Stimulated activated CD4-positive, alpha-beta T cell treated with anti-CD3 and anti-CD28 coated beads, Interleukin-15, amount 100 ng/mL, for 48 hours (primary cell): ENCODE data around the gene TPD52L1.
"Not testable (repeated sequence)": the region's sequence is repeated elsewhere in the genome, so short reads cannot be mapped to it uniquely, and the experiment has no call there.

ENCODE experiments used
- DNase-seq, 2 donors: peaks; one replicate each; pipeline ENCODE4 v3.0.0-alpha.2; 2020; ENCODE audit warnings: low read depth in 2 of 2

The TPD52L1 gene

DNA sequence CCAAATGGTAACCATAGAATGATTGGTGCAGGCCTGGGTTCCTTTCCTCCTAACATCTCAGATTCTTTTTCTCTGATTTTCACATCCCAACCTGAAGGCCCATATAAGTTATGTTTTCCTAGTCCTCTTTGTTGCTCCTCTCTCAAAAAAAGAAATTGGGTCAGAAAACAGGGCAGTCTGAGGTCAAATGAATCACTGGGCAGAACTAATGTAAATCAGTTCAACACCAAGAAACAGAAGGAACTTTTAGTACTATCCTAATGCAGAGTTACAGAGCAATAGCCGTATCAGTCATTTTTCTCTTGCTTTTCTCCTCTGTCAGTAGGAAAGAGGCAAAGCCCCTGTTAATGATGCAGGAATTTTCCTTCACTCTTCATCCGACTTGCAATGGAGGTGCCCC lies 11.0 kb upstream of the TPD52L1 start:
- DNase-seq: no peak

GRCh38 chr6:125144822-125145221 lies 8.8 kb upstream of the TPD52L1 start:
- DNase-seq: no peak

DNA sequence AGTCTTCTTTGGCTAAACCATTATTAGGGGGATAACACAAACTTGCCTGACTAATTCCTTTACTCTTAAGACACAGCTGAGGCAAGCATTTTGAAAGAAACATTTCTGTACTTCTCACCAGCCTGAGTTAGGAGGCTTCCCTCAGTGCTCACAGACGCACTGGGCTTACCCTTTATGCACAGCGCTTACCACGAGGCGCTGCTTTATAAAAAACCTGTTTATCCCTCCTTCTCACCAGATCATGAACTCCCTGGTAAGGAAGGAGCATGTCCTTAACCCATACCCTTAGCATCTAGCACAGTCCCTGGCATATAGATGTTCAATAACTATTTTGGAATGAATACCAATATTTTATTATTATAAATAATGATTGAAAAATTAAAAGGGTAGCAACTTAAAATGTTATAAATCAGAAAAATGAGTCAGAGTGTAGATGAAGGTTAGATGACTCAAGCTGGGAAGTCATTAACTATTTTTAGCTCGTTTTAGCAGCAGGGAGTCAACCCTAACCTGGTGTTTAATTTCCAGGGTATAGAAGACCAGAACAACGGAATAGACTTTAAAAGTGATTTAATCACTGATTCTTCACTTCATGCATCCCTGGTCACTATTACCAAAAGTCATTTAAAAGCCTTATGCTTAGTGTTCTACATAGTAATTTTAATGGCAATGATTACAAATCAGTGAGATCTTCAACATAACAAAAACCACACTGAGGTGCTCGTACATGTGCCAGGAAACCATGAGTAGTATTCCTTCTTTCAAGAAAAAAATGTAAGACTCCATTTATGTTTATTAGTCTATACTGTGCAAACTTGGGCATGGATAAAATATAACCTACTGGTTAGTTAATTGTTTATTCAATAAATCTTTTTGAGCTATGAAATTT lies 4.1 kb upstream of the TPD52L1 start:
- no peak for DNase-seq

GRCh38 chr6:125151700-125152099 lies 1.9 kb upstream of the TPD52L1 start:
- no peak for DNase-seq

DNA sequence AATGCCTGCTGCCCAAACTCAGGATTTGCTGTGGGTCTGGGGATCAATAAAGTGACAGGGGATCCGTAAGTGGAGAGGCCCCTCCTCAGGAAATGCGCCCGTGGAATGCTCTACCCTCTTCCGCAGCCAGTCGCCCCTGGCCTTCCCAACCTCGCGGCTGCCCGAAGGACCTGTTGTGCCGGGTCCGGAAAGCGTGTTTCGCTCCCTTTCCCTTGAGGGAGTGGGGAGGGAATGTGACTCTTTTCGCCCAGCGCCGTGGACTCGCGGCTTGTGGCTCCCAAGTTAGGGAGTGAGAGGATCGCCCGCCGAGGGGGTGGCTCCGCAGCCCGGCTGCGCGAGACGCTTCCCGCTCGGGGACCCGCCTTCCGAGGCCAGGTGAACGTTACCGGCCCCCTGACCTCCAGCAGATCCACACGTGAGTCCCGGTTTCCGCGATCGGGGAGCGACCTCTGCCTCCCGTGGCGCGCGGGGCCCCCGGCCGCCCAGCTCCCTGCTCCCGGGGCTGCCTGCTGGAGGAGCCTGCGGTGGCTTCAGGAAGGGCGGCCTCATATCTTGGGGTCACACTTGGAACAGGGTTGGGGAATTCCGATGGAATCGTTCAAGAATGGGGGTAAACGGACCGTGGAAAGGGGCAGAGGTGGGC lies 666 bp downstream of the TPD52L1 start:
- no peak for DNase-seq

GRCh38 chr6:125154761-125155135 lies 1.2 kb downstream of the TPD52L1 start:
- no peak for DNase-seq

DNA sequence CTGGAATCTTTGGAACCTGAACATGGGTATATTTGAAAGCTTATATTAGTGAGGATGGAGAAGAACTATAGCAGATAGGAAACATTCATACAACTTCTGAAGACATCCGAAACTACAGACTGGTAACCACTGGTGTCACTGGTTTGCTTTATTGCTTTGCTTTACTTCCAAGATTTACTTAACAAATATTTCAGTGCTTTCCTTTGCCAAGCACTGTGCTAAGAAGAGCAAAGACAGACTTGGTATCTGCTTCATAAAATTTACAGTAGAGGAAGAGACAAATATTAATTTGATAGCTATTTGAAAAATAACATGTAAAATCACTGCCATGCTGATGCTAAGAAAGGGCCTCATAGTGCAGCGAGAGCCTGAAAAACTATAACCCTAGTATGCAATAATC lies 1.8 kb downstream of the TPD52L1 start:
- DNase-seq: no peak

- DNase-seq: no peak
Observed at GRCh38 chr6:125156496-125156895, 2.9 kb downstream of the TPD52L1 start.

GRCh38 chr6:125157280-125157679 lies 3.7 kb downstream of the TPD52L1 start:
- no peak for DNase-seq

- no peak for DNase-seq
Observed at GRCh38 chr6:125157725-125158124, 4.2 kb downstream of the TPD52L1 start.

DNA sequence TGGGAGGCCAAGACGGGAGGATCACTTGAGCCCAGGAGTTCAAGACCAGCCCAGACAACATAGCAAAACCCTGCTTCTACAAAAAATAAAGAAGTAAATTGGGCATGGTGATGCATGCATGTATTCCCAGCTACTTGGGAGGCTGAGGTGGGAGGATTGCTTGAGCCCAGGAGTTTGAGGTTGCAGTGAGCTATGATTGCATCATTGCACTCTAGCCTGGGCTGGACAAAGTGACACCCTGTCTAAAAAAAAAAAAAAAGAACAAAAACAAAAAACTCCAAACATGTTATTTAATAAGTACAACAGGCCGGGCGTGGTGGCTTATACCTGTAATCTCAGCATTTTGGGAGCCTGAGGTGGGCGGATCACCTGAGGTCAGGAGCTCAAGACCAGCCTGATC lies 9.8 kb downstream of the TPD52L1 start:
- DNase-seq: not testable (repeated sequence)

- DNase-seq: no peak
Observed at GRCh38 chr6:125163811-125164210, 10.2 kb downstream of the TPD52L1 start.

GRCh38 chr6:125164696-125165095 lies 11.1 kb downstream of the TPD52L1 start:
- no peak for DNase-seq

GRCh38 chr6:125165256-125165655 lies 11.7 kb downstream of the TPD52L1 start:
- no peak for DNase-seq

- no peak for DNase-seq
Observed at GRCh38 chr6:125165776-125166175, 12.2 kb downstream of the TPD52L1 start.

DNA sequence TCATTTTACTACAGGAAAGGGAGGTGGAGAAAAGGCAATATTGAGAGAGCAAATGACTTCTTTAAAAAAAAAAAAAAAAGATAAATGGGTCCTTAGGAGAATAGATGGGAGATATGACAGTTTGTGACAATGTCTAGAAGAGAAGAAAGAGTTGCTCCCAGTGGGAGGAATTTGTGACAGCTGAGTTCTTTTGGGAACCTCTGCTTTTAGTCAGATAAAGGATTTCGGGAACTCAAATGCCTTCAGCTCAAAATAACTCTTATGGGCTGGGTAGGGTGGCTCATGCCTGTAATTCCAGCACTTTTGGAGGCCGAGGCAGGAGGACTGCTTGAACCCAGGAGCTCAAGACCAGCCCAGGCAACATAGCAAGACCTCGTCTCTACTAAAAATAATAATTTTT lies 13.1 kb downstream of the TPD52L1 start:
- no peak for DNase-seq

- no peak for DNase-seq
Observed at GRCh38 chr6:125167579-125167978, 14.0 kb downstream of the TPD52L1 start.

DNA sequence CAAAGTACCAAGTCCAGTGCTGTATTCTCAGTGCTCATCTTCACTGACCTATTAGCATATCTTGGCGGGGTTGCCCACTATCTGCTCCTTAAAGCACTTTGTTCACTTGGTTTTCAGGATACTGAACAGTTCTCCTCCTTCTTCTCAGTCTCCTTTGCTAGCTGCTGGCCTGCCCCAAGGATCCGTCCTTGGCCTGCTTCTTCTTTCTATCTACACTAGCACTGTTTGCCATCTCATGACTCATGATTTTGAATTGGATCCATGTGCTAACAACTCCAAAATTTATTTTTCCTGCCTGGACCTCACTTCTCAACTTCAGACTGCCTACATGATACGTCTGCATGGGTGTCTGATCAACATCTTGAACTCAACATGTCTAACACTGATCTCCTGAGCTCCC lies 15.5 kb downstream of the TPD52L1 start:
- DNase-seq: no peak

DNA sequence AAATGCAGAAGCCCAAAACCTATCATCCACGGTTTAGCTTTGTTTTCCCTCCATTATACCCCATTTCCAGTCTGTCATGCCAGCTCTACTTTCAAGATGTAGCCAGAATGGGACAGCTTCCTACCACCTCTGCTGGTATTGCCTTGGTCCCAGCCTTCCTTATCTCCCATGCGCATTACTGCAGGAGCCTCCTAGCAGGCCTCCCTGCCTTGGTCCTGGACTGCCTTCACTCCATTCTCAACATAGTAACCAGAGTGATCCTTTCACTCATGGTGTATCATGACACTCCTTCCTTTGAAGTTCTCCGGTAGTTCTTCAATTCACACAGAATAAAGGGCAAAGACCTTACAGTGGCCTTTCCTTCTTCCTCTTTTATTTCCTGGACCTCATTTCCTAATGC lies 15.9 kb downstream of the TPD52L1 start:
- DNase-seq: no peak

DNA sequence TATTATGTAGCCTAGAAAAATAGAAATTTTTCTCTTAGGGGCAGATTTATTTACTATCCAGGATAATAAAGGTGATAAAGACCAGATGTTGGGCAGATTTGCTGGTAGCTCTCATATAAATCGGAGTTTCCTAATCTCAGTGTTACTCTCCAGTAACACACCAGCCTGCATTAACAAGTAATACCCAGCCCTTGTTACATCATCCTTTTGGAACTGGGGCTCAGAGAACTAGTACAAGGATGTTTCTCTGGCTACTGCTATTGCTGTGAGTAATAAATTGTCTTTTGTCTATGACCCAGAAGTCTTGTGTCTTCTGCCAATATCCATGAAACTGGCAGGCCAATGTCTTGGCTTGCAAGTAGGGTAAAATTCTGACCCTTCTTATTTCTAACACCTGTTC lies 16.8 kb downstream of the TPD52L1 start:
- DNase-seq: no peak

GRCh38 chr6:125173341-125174095 lies 19.9 kb downstream of the TPD52L1 start:
- DNase-seq: no peak

- no peak for DNase-seq
Observed at GRCh38 chr6:125174626-125175025, 21.1 kb downstream of the TPD52L1 start.
